AG08396 (cell line): ENCODE results near the gene RCHY1.
"Not testable (repeated sequence)": the region's sequence is repeated elsewhere in the genome, so short reads cannot be mapped to it uniquely, and the experiment has no call there.

Experiments
- DNase-seq: peaks from one replicate; pipeline ENCODE4 v3.0.0; 2012; ENCODE audit warnings: low spot score, mixed read lengths

The RCHY1 gene

GRCh38 chr4:75514131-75514948 is at the start of gene RCHY1, which contains the start of gene THAP6:
TSS of gene RCHY1 (minus strand) at chr4:75514403. CDS start at chr4:75514286, 117 bp downstream.
TSS of gene THAP6 (plus strand) at chr4:75514473. CDS start at chr4:75515453, 980 bp downstream.
- peak; percentile 90 for DNase-seq

DNA sequence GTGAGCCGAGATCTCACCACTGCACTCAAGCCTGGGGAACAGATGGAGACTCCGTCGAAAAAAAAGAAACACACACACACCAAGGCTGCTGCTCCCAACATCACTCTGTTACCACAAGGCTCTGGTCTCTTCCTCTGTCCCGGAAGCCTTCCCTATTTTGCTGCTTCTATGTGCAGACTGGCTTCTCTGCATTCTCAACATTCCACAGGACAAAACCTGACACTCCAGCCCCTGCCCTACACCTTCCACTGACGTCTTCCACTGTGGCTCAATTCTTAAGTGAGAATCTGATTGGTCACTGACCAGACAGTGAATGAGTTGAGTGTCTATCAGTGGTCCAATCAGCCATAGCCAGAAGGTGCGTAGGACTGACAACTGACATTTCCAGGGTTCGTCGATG is 47.6 kb upstream of the RCHY1 start:
- no peak for DNase-seq

DNA sequence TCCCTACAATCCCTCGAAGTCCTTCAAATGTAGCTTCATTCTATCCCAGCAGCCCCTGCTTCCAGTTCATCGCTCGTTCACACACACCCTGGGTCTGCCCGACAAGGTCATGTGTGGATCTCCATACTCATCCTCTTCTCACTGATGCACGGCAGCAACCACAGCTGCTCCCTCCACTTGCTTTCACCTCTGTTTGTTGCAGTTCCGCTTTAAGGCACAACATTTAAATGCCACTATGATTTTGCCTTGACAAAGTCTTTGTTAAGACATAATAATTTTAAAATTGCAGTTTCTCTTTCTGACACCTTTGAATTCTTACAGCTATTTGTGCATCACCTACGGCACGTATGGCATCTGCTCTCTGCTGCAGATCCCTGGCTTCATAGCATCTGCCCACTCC is 43.5 kb upstream of the RCHY1 start:
- DNase-seq = no peak

DNA sequence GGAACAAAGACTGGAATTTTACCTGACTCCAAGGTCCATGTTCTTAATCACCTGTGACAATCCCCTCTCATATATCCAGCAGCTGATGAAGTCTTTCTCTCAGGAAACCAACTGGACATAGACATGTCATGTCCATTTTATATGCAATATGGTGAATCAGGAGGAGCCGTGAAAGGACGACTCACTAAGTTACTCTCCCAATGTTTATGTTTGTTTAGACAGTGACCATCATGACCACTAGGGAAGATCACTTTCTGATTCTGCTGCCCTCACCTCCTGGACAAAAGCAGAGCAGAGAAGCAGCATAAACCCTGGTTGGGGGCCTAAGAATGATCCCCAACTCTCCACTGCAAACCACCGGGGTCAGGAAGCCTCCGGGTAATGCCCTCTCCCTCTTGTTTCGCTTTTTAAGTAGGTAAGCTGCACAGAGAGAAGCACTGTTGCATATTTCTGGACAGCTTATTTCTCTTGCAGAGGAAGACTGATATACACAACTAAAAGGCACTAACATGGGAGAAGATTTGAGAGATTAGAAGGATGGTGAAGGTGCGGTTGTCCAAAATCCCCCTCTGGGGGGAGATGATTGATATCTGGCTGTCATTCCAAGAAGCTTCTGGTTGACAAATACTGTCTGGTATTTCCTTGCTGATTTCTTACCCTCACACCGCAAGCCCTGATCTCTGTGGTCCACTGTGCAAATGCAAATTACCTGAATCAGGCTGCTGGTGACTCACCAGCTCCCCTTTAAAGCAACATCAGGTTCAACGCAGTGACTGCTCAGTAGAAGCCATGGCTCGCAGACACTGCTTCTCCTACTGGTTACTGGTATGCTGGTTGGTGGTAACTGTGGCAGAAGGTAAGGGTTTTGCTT is 41.3 kb upstream of the RCHY1 start, which contains the start of gene ODAPH:
TSS of gene ODAPH (plus strand) at position 773 of the 871 bp plus-strand sequence. CDS start at position 790, 17 bp downstream.
- peak; percentile 13 for DNase-seq

DNA sequence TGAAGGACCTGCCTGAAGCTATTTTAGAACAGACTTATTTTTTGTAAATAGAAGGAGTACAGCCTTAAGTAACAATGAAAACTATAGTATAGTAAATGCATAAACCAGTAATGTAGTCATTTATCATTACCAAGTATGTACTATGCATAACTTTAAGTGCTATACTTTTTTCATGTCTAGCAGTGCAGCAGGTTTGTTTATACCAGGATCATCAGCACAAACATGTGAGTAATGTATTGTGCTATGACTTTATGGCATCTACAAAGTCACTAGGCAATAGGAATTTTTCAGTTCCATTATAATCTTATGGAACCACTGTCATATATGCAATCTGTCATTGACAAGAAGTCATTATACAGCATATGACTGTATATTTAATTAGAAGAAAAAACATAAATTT is 38.2 kb upstream of the RCHY1 start:
- DNase-seq = no peak

- no peak for DNase-seq
These were observed 34.8 kb upstream of the RCHY1 start for GRCh38 chr4:75549019-75549418.

DNA sequence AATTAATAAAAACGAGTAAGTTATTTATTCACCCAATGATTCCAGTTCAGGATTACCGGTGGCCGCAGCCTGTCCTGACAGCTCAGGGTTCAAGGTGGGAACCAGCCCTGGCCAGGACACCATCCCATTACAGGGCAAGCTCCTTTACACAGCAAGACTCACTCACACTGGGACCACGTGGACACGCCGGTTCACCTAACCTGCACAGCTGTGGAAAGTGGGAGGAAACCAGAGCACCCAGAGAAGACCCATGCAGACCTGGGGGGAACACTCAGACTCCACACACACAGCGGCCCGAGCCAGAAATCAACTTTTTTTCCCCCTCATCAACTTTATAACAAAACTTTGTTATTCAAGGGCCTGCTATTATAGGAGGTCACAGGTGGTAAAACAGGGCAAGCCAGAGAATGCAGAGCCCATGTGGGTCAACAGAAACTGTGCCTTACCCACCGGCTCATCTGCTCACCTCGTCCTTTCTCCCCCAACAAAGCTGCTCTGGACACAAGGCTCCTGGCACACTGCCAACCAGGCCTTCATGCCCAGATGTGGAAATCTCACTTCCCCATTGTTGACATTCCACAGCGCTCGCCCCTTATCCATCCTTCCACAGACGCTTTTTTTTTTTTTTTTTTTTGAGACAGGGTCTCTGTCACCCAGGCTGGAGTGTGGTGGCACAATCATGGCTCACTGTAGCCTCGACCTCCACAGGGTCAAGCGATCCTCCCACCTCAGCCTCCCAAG is 33.6 kb upstream of the RCHY1 start:
- peak; percentile 28 for DNase-seq

DNA sequence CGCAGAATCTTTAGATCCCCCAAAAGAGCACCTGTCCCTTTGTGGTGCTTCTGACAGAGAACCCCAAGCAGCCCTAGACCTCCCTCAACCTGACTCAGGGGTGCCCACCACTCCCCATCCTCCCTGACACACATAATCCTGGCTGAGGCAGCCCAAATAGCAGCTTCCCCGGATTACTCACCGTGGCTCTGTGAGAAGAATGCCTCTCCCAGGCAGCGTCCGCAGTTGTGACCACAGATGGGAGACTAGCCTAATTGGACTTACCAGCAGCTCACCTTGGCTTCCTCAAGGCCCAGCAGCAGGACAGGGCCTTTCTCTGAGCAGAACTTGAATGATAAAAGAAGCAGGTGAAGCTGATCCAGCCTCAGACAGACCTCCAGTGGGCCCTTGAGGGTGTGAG is 31.3 kb upstream of the RCHY1 start:
- DNase-seq = peak; percentile 10

- DNase-seq = no peak
These were observed 30.7 kb upstream of the RCHY1 start for GRCh38 chr4:75544870-75545269.

DNA sequence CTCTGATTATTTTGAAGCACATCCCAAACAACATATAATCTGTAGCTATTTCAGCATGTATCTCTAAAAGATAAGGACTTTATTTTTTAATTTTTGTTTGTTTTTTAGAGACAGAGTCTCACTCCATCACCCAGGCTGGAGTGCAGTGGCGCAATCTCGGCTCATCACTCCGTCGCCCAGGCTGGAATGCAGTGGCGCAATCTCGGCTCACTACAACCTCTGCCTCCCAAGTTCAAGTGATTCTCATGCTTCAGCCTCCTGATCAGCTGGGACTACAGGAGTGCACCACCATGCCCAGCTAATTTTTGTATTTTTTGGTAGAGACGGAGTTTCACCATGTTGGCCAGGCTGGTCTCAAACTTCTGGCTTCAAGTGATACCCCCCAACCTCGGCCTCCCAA is 30.0 kb upstream of the RCHY1 start:
- DNase-seq = not testable (repeated sequence)

- peak; percentile 52 for DNase-seq
These were observed 28.6 kb upstream of the RCHY1 start for GRCh38 chr4:75542824-75543223.

- not testable (repeated sequence) for DNase-seq
These were observed 23.1 kb upstream of the RCHY1 start for GRCh38 chr4:75537308-75537707.

- DNase-seq = not testable (repeated sequence)
These were observed 19.7 kb upstream of the RCHY1 start for GRCh38 chr4:75533926-75534325.

DNA sequence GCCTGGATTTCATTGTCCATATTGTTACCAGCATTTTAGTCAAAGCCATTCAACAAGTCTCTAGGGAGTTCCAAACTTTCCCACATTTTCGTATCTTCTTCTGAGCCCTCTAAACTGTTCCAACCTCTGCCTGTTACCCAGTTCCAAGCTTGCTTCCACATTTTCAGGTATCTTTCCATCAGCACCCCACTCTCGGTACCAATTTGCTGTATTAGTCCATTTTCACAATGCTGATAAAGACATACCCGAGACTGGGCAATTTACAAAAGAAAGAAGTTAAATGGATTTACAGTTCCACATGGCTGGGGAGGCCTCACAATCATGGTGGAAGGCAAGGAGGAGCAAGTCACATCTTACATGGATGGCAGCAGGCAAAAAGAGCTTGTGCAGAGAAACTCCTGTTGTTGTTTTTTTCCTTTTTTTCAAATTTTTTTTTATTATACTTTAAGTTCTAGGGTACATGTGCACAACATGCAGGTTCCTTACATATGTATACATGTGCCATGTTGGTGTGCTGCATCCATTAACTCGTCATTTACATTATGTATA is 19.2 kb upstream of the RCHY1 start:
- DNase-seq = not testable (repeated sequence)

GRCh38 chr4:75531536-75532143 is 17.4 kb upstream of the RCHY1 start:
- DNase-seq = not testable (repeated sequence)

DNA sequence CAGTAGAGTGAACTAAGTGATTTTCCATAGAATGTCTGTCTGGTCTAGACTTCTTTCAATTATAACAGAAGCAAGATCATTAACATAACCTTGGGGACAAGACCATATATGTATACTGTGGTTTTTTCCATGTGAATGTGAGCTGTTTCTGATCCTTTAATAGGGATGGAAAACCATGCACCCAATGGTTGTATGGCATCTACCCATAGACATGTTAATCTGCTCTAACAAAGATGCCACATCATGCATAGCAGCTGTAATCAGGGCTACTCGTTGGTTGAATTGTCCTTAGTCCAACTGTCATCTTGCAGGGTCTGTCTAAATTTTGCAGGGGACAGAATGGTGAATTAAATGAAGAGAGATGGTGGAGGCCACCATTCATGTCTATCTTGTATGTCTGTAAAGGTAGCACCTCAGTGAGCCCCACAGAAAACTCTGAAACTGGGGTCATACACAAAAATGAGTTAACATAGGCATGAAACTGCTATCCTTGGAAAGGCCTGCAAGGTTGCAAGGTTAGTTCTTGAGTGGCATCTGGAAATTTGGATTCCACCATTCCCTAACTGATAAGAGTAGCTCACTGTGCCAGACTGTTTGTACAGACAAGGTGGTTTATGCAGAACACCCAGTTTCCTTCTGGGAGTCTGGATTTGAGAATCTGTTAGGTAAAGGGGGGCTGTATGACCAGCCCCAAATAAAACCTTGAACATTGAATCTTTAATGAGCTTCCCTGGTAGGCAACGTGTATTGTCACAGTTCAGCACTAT is 16.5 kb upstream of the RCHY1 start:
- DNase-seq = no peak

DNA sequence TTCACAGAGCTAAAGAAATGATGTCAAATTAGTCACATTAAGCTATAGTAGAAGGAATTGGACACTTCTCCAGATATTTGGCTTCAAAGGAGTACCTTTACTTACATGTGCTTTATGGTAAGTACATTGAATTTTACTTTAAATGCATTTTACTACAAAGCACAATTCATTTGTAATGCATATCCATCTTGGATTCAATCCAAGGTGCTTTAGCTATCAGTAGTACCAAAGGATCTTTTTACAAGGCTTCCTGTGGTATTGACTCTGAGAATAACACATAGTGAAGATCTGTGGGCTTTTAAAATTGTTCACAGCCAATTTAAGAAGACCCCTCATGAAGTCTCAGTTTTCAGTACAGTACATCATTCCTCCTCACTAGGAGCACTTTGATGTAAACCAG is 13.3 kb upstream of the RCHY1 start:
- no peak for DNase-seq

DNA sequence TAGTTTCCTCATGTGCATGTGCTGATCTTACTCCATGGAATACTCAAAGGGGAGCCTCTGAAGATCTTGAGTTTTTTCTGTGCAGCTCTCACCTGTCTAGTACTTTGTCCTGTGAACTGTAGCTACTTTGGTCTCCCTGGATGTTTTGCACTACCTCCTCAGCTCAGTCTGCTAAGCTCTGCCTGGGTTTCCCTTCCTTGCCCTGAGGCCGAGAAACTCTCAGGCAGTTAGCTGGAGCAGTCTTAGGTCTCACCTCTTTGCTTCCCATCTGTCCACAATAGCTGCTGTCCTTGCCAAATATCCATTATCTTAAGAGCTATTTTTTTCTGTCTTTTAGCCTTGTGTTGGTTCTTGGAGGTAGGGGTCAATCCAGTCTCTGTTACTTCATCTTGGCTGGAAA is 11.7 kb upstream of the RCHY1 start:
- no peak for DNase-seq

- no peak for DNase-seq
These were observed 10.9 kb upstream of the RCHY1 start for GRCh38 chr4:75525086-75525485.

- not testable (repeated sequence) for DNase-seq
These were observed 5.2 kb upstream of the RCHY1 start for GRCh38 chr4:75519452-75519851.

DNA sequence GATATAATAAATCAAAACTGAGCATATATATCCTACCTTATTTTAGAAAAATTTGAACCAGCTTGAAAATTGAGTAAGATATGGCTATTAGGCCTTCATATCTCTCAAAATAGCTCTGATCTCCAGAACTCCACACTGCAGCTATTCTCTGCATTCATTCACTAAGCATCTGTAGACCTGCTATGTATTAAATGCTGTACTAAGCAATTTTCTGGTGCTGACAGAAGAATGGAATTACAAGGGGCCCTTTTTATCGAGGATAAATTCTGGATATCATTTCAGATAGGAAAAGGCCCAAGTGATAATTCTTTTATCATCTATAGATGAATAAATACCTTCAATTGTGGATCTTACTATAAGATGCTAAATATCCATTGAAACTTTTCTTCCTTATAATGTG is 1.9 kb upstream of the RCHY1 start:
- no peak for DNase-seq
